GM12801 (cell line): ENCODE data around the gene OSTC.

Experiments used
- CTCF ChIP-seq: IDR thresholded peaks from one replicate; pipeline ENCODE4 v1.5.1; 2011; ENCODE audit warnings: control low read depth; ENCODE audit not compliant: insufficient read length; ENCODE audit errors: extremely low read depth

OSTC gene

DNA sequence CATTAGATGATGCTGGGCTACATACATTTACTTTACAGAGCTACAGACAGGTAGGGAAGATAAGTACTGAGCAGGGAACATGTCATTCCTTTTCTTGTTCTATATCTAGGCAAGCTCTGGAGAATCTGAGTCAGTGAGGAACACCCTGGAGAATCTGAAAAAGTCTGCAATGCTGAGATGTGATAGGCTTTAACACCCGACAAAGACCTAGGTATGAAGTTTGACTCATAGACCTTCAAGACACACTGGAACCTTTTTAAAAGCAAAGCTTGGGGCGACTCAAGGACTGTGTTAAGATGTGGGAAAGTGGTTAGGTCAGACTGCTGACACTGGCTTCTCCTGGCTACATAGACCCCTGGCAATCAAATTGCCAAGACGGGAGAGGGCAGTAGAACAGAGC is 42.8 kb downstream of the OSTC start:
- TF ChIP-seq CTCF = no peak

DNA sequence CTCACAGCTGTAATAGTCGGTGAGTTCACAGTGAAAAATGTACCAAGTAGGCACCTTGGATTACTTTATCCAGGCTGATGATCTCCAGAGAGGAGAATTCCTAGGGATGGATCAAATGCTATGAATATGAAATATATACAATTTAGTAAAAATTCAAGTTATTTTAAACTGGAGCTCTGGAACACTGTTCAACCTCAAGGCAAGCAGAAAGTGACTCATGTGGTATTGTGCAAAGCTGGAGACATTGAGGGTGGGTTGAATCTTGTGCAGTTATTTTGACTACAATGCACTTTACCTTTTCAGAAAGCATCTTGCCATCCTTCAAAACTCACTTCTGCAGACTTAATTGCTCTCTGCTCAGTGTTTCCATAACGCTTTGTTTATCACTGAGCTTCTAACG is 43.4 kb downstream of the OSTC start:
- no peak for TF ChIP-seq CTCF

DNA sequence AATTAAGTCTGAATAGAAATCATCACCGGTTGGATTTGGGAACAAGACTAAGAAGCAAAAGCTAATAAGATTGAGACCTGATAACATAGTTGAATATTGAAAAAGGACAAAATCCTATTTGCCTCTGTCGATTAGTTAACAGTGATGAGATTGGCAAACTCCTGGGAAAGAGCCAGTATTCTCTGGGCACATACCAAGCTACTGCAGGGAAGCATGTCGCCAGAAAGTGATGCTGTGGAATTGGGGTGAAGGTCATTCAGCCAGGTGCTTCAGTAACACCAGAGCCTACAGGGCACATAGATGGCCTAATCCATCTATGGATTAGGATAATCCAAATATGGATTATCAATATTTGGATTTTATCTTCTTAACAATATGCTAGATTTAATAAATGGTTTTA is 44.0 kb downstream of the OSTC start:
- no peak for TF ChIP-seq CTCF

GRCh38 chr4:108695062-108695461 is 44.7 kb downstream of the OSTC start:
- no peak for TF ChIP-seq CTCF

- no peak for TF ChIP-seq CTCF
Measured at GRCh38 chr4:108696160-108696559, 45.8 kb downstream of the OSTC start.

GRCh38 chr4:108700081-108700757 is 49.8 kb downstream of the OSTC start:
- TF ChIP-seq CTCF = no peak

- TF ChIP-seq CTCF = no peak
Measured at GRCh38 chr4:108702960-108703359, 52.6 kb downstream of the OSTC start.

DNA sequence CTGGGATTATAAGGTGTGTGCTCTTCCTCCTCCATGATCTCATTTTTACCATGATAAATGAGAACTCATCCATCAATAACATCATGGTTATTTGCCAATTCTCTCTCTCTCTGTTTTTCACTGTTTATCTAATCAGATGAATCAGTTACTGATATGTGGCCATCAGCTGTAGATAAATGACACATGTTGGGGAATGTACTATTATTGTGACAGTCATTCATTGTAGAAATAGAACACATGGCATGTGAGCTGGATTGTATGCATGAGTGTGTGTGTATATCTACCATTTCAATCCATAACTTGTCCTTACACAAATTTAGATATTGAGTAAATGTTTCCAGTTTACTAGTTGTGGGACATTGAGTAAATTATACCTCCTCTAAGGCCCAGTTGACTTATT is 53.0 kb downstream of the OSTC start:
- TF ChIP-seq CTCF = no peak
